ENCODE data around the gene ETFBKMT.

DNA sequence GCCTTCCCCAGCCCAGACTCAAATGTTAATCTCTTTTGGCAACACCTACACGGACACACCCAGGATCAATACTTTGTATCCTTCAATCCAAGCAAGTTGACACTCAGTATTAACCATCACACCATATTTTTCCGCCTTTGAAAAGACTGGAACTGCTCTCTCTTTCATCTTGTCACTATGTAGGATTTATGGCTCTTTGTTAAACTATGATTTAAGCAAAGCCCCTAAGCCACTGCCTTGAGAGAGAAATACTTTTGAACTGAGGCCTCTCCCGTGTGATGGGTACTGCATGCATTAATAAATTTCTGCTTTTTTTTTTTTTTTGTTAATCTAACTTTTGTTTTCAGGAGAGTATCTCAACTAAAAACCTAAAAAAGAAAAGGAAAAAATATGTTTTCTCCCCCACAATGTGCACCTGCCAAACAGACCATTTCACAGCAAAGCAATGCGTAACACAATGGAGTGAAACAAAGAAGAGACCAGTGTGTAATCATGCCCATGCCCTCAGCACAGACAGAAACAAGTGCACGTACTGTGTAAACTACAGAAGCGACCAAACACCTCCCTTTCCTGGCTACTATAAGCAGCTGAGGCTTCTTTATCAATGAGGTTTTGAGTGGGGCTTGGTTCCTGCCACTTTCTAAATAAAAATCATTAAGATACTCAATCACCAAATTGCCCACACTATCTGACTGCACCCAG is 28.3 kb upstream of the ETFBKMT start:
- TF ChIP-seq, protein P1, sequence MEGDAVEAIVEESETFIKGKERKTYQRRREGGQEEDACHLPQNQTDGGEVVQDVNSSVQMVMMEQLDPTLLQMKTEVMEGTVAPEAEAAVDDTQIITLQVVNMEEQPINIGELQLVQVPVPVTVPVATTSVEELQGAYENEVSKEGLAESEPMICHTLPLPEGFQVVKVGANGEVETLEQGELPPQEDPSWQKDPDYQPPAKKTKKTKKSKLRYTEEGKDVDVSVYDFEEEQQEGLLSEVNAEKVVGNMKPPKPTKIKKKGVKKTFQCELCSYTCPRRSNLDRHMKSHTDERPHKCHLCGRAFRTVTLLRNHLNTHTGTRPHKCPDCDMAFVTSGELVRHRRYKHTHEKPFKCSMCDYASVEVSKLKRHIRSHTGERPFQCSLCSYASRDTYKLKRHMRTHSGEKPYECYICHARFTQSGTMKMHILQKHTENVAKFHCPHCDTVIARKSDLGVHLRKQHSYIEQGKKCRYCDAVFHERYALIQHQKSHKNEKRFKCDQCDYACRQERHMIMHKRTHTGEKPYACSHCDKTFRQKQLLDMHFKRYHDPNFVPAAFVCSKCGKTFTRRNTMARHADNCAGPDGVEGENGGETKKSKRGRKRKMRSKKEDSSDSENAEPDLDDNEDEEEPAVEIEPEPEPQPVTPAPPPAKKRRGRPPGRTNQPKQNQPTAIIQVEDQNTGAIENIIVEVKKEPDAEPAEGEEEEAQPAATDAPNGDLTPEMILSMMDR (IDR thresholded peaks at IDR 0.05): no peak
- TF ChIP-seq POLR2A (IDR thresholded peaks at IDR 0.05): no peak
